Measurements from ENCODE around the gene PLA1A.

GRCh38 chr3:119625451-119626153 is 27.9 kb downstream of the PLA1A start:
- TF ChIP-seq POLR2A (IDR thresholded peaks at IDR 0.05) (no peak), CTCF (IDR thresholded peaks at IDR 0.05) (no peak)

Data from prostate gland (tissue), 2 donors.